Activated naive CD4-positive, alpha-beta T cell treated with anti-CD3 and anti-CD28 coated beads, Interleukin-2, amount 50 U/mL, for 24 hours (primary cell): ENCODE measurements around the gene FPGS.
"Not testable (repeated sequence)": the region's sequence is repeated elsewhere in the genome, so short reads cannot be mapped to it uniquely, and the experiment has no call there.

Experiments
- H3K27ac Mint-ChIP-seq: one replicate; pipeline ENCODE4 v1.8.0; 2021; ENCODE audit warnings: mild to moderate bottlenecking, mixed read lengths
- H3K27me3 Mint-ChIP-seq: one replicate; pipeline ENCODE4 v1.8.0; 2021; ENCODE audit warnings: mixed read lengths
- H3K36me3 Mint-ChIP-seq: one replicate; pipeline ENCODE4 v1.8.0; 2021; ENCODE audit warnings: mixed read lengths
- H3K4me1 Mint-ChIP-seq: one replicate; pipeline ENCODE4 v1.8.0; 2021; ENCODE audit warnings: mixed read lengths
- H3K4me3 Mint-ChIP-seq: one replicate; pipeline ENCODE4 v1.8.0; 2021; ENCODE audit warnings: mild to moderate bottlenecking, mixed read lengths
- H3K9me3 Mint-ChIP-seq: one replicate; pipeline ENCODE4 v1.8.0; 2021; ENCODE audit warnings: mixed read lengths

Gene FPGS, protein sequence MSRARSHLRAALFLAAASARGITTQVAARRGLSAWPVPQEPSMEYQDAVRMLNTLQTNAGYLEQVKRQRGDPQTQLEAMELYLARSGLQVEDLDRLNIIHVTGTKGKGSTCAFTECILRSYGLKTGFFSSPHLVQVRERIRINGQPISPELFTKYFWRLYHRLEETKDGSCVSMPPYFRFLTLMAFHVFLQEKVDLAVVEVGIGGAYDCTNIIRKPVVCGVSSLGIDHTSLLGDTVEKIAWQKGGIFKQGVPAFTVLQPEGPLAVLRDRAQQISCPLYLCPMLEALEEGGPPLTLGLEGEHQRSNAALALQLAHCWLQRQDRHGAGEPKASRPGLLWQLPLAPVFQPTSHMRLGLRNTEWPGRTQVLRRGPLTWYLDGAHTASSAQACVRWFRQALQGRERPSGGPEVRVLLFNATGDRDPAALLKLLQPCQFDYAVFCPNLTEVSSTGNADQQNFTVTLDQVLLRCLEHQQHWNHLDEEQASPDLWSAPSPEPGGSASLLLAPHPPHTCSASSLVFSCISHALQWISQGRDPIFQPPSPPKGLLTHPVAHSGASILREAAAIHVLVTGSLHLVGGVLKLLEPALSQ

DNA sequence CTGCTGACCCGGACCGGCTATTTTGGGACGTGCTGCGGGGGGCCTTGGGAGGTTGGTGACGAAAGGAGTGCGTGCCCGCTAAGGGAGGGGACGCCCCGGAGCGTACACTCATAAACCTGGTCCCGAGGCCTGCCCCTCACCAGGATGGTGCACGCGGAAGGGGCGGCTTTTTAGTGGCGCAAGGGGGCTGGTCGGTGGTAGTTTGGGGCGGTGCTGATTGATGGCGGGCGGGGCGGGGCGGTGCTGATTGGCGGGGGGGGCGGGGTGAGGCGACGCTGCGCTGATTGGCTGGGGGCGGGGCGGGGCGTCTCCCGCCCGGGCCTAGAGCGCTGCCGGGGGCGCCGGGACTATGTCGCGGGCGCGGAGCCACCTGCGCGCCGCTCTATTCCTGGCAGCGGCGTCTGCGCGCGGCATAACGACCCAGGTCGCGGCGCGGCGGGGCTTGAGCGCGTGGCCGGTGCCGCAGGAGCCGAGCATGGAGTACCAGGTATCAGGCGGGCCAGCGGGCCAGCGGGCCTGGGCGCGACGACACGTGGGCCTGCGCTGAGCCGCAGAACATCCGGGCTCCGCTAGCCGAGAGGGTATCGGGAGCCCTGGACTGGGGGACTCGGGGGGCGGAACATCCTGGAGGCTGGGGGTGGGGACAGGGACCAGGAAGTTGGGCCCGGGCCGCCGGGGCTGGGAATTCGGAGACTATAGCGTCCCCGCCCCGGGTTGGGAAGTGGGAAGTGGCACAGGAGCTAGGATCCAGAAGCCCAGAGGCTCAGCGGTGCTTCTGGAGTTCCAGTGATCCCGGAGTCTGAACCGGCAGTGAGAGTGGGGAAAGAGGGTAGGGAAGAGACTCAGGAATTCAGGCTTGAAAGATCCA is at the start of gene FPGS:
Gene FPGS (plus strand): TSS at position 307 of the 868 bp plus-strand sequence. CDS start 43 bp downstream, at position 350.
- Mint-ChIP-seq H3K4me3 (peak within 1 kb of the TSS; percentile 94), H3K4me1 (peaks cover 21% of the 10 kb centered on the region), H3K27ac (peak within 1 kb of the TSS; percentile 95), H3K9me3 (no peaks in the 10 kb centered on the region), H3K36me3 (peaks cover 6% of the 10 kb centered on the region), H3K27me3 (no peaks in the 10 kb centered on the region)

DNA sequence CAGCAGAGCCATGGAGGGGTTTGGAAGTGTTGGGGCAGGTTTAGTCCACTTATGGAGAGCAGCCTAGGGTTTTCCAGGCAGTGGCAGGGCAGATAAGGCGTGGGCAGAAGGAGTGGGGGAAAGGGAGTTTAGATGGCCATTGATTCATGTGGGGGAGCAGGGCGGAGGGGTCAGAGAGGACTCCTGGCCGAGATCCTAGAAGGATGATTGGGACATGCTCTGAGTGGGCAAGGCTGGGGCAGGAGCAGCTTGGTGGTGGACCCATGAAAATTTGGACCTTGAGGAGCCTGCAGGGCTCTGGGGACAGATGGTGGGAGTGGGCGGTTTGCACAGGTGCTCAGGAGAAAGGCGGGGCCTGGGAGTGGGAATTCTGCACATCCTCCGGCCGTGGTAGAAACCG is 49.5 kb upstream of the FPGS start:
- Mint-ChIP-seq H3K4me3 (no peak overlapping the region), H3K27me3 (no peaks in the 10 kb centered on the region), H3K27ac (no peak overlapping the region), H3K4me1 (peaks cover 13% of the 10 kb centered on the region), H3K36me3 (no peaks in the 10 kb centered on the region), H3K9me3 (no peaks in the 10 kb centered on the region)

DNA sequence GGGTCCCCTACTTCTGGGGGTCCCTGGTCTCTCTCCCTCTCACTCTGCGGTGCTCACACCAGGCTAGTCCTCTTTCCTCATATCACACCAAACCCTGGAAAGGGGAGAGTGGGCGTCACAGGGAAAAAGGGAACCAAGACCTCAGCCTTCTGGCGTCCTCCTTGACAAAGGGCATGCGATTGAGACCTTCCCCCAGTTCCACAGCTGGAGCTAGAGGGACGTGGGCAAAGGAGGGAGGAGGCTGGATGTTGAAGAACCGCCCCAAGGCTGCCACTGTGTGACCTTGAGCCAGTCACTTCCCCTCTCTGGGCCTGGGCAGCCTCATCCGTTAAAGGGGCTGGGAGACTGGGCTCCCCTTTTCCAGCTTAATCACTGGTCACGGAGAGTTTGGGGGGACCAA is 49.1 kb upstream of the FPGS start:
- Mint-ChIP-seq H3K36me3 (peaks cover under 1% of the 10 kb centered on the region), H3K4me3 (no peak overlapping the region), H3K27me3 (no peaks in the 10 kb centered on the region), H3K4me1 (peaks cover 16% of the 10 kb centered on the region), H3K27ac (no peak overlapping the region), H3K9me3 (no peaks in the 10 kb centered on the region)

DNA sequence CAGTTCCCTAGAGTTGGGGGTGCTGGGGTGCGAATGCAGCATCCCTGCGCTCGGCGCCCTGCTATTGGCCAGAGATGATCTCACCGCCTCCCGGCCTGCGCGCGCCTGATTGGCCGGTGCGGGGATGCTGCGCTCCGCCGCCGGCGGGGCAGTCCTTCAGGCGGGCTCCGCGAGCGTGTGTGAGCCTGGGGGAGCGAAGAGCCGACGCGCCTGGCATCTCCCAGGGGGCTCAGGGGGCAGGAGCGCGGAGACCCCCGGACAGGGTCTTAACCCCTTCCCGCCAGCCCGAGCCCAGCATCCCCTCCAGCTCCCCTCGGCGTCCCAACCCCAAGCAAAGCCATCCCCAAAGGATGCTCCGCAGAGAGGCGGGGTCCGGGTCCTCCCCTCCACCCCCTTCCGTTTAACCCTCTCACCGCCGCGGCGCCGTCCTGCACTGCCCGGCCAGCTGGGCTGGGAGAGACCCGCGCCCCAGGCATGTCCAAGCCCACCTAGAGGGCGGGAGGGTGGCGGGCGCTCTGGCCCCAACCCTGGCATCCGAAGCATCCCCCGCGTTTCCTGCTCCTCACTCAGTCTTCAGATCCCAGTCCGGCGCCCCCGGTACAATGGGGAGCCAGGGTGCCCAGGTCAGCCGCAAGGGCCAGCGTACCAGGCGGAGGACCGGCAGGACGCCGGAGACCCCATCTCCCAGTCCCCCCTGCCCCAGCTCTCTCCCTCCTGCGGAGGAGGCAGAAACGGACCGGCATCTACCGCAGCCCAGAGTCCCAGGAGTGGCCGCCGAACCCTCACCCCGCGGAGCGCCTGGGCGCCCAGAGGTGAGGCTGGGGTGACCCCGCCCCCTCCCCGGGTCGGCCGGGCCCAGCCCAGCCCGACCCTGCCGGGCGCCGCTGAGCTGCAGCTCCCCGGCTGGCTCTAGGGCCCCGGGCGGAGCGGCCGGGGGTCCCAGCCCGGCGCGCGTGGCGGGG is 48.3 kb upstream of the FPGS start:
- peaks cover 19% of the 10 kb centered on the region for H3K4me1 Mint-ChIP-seq
- no peaks in the 10 kb centered on the region for H3K27me3 Mint-ChIP-seq
- H3K27ac Mint-ChIP-seq, result no peak overlapping the region
- peaks cover 2% of the 10 kb centered on the region for H3K36me3 Mint-ChIP-seq
- no peak overlapping the region for H3K4me3 Mint-ChIP-seq
- no peaks in the 10 kb centered on the region for H3K9me3 Mint-ChIP-seq

DNA sequence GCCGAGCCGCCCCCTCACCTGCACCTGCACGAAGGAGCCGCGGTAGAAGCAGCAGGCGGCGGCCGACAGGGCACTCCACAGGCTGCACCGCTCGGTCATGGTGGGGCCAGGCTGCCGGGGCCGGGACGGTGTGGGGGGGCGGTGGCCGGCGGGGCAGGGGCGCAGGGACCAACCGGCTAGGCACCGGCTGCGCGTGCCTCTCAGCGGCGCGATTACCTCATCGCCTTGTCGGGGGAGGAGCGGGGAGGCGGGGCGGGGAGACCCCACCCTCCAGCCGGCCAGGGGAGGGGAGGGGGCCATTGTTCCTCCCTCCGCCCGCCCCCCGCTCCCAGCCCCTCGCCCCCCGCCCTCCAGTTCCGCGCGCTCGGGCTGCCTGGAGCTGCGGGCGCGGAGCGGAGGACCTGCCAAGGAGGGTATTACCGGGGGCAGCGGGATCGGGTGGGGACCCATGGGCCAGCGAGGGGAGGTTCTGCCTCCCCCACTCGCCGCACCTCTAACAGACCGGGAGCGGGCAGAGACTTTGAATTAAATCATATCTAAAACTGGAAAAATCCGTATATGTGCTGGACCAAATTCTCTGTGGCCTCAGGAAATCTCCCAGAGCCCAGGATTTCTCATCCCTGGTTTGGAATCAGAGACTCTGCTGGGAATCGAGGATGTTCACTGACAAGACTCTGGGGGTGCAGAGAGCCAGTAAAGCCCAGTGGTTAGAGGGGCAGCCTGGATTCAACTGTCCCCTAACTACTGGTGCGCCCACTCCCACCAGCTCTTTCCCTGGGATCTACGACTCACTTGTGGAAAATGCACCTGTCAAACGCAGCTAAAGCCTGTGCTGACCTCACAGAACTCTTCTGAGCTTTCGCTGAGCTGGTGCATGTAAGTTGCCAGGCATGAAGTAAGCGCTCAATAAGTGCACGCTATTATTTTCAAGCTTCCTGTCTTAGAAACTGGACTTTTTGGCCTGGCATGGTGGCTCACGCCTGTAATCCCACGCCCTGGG is 47.3 kb upstream of the FPGS start:
- Mint-ChIP-seq H3K9me3 (no peaks in the 10 kb centered on the region), H3K27me3 (no peaks in the 10 kb centered on the region), H3K4me1 (peaks cover 19% of the 10 kb centered on the region)

DNA sequence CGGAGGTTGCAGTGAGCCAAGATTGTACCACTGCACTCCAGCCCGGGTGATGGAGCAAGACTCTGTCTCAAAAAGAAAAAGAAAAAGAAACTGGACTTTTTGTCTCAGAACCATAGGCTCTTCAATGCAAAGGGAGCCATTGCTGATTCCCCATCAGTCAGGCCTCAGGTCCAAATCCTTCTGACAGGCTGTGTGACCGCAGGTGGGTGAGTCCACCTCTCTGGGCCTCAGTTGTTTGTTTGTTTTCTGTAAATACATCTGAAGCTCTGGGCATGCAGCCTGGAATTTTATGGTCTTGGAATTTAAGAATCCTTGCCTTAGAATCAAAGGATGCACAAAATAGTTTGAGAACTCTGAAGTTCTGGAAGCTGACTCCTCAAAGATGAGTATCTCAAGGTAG is 46.4 kb upstream of the FPGS start:
- peaks cover 19% of the 10 kb centered on the region for H3K4me1 Mint-ChIP-seq
- no peaks in the 10 kb centered on the region for H3K9me3 Mint-ChIP-seq
- H3K36me3 Mint-ChIP-seq, result peaks cover 2% of the 10 kb centered on the region
- no peak overlapping the region for H3K4me3 Mint-ChIP-seq
- no peak overlapping the region for H3K27ac Mint-ChIP-seq
- H3K27me3 Mint-ChIP-seq, result no peaks in the 10 kb centered on the region

More for the DNA sequence above, 47.3 kb upstream of the FPGS start:
- Mint-ChIP-seq H3K27ac (no peak overlapping the region), H3K36me3 (peaks cover 2% of the 10 kb centered on the region), H3K4me3 (no peak overlapping the region)

DNA sequence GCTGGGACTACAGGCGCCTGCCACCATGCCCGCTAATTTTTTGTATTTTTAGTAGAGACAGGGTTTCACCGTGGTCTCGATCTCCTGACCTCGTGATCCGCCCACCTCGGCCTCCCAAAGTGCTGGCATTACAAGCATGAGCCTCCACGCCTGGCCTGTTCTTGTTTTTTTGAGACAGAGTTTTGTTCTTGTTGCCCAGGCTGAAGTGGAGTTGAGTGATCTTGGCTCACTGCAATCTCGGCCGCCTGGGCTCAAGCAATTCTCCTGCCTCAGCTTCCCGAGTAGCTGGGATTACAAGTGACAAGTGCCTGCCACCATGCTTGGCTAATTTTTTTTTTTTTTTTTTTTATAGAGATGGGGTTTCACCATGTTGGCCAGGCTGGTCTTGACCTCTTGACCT is 45.9 kb upstream of the FPGS start:
- H3K27me3 Mint-ChIP-seq, H3K4me3 Mint-ChIP-seq, H3K36me3 Mint-ChIP-seq, H3K9me3 Mint-ChIP-seq, H3K27ac Mint-ChIP-seq: not testable (repeated sequence)
- peaks cover 14% of the 10 kb centered on the region for H3K4me1 Mint-ChIP-seq

DNA sequence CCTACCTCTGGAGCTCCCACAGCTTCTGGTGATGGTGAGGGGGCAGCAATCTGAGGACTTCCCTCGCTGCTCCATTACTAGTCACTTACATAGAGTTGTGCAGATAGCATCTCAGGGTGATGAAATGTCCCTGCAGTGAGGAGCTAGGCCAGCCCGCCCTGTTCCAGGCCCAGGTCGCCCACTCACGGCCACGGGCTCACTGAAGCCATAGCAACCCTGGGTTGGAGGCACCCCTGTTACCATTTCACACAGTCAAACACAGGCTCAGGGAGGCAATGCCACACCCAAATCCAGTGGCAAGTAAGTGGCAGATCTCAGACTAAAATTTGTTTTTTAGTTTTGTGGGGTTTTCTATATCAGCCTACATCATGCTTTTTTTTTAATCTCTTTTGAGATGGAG is 43.8 kb upstream of the FPGS start:
- H3K4me1 Mint-ChIP-seq, result peaks cover 22% of the 10 kb centered on the region
- peaks cover 2% of the 10 kb centered on the region for H3K36me3 Mint-ChIP-seq
- no peaks in the 10 kb centered on the region for H3K27me3 Mint-ChIP-seq
- no peaks in the 10 kb centered on the region for H3K9me3 Mint-ChIP-seq
- H3K4me3 Mint-ChIP-seq, result no peak overlapping the region
- peak overlapping the region; percentile 86 for H3K27ac Mint-ChIP-seq

DNA sequence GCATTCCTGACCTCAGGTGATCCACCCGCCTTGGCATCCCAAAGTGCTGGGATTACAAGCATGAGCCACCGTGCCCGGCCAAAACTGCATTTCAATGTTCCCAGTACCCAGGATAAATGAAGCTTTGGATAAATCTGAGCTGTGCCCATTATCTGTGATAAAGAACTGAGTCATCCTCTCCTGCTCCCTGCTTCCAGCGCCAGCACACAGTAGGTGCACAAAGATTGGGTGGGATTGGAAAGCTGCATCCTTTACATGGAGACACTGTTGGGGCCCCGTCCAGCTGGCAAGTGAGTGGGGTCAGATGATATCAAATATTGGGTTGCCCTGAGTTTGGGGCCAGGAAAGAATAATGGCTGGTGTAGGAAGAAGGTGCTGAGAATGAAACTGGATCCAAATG is 41.6 kb upstream of the FPGS start:
- H3K4me1 Mint-ChIP-seq, result peaks cover 43% of the 10 kb centered on the region

DNA sequence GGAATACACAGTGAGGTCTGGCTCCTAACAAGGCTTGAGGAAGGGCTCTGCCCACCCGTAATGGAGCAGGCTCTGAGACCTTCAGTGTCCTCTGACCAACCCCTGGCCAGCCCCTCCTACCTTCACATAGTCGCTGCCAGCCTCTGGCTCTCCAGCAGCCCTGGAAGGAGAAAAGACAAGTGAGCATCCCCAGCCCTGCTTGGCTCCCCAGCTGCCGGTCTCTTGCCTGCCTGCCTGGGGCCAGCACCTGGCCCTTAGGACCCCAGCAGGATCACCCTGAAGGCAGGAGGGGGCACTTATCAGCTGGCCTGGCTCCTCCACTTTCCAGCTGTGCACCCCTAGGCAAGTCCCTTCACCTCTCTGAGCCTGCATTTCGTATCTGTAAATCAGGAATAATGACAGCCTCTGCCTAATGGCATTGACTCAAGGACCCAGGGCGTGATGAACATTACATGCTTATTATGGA is 41.2 kb upstream of the FPGS start:
- Mint-ChIP-seq H3K36me3 (peaks cover 3% of the 10 kb centered on the region), H3K27ac (no peak overlapping the region), H3K9me3 (no peaks in the 10 kb centered on the region), H3K4me1 (peaks cover 47% of the 10 kb centered on the region), H3K27me3 (no peaks in the 10 kb centered on the region), H3K4me3 (no peak overlapping the region)

More for the DNA sequence above, 41.6 kb upstream of the FPGS start:
- Mint-ChIP-seq H3K4me3 (no peak overlapping the region), H3K27me3 (no peaks in the 10 kb centered on the region), H3K27ac (no peak overlapping the region), H3K9me3 (no peaks in the 10 kb centered on the region), H3K36me3 (peaks cover 2% of the 10 kb centered on the region)

DNA sequence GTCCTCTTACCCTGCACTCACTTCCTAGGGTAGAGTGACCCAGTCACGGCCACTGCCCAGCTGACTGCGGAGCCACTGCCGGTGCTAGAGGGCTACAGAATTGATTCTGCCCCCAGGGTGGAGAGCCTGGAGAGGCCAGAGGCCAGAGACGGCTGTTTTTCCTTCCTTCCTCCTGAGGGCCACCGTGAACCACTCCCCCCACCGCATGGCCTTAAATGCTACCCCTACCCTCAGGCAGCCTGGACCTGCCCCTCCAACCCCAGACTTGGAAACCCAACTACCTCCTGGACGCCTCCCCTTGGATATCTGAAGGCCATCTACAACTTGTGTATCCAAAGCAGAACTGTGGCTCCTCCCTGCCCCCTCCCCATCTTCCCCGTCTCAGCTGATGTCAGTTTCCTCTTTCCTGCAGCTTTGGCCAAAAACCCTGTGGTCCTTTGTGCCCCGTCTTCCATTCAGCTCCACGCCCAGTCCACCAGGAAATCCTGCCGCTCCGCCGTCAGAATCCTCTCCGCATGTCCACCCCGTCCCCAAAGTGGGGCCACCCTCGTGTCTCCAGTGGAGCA is 40.5 kb upstream of the FPGS start:
- no peaks in the 10 kb centered on the region for H3K27me3 Mint-ChIP-seq
- H3K9me3 Mint-ChIP-seq, result no peaks in the 10 kb centered on the region
- H3K4me3 Mint-ChIP-seq, result no peak overlapping the region
- peaks cover 54% of the 10 kb centered on the region for H3K4me1 Mint-ChIP-seq
- H3K36me3 Mint-ChIP-seq, result peaks cover 3% of the 10 kb centered on the region
- H3K27ac Mint-ChIP-seq, result peak overlapping the region; percentile 80

DNA sequence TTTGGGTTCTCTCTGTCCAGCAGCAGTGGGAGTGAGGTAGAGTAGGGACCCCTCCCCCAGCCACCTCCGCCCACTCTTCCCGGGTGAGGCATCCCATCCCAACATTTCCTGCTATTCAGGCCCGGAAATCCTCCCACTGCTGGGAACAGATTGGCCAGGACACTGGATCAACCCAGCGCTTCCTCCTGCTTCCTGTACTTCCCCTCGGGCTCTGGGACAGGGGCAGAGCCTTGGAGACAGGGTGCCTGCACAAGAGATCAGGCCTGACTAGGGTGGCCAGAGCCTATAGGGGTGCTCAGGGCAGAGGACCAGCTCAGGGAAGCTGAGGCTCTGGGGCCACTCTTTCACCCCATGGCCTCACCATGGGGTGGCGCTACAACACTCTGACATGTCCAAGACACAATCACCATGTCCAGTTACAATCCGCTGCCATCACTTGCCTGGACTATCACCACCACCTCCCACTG is 38.7 kb upstream of the FPGS start:
- Mint-ChIP-seq H3K9me3 (no peaks in the 10 kb centered on the region), H3K27me3 (no peaks in the 10 kb centered on the region), H3K27ac (peak overlapping the region; percentile 76), H3K4me1 (peaks cover 64% of the 10 kb centered on the region), H3K4me3 (no peak overlapping the region), H3K36me3 (peaks cover 2% of the 10 kb centered on the region)

DNA sequence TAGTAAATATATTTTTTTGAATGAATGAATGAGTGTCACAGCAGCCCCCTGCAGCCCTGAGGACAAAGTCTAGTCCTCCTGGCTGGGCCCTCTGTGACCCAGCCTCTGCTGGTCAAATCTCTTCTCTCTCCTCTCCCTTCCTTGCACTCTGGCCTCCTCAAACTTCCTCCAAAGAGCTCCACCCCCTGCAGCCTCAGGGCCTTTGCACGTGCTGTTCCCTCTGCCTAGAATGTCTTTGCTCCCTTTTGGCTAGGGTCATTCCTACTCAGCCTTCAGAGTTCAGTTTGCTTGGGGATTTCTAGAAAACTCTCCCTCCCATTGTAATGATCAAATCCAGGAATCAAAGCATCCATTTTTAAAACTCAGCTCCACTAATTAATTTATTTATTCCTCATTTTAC is 37.3 kb upstream of the FPGS start:
- Mint-ChIP-seq H3K4me3 (no peak overlapping the region), H3K9me3 (no peaks in the 10 kb centered on the region), H3K27me3 (no peaks in the 10 kb centered on the region), H3K4me1 (peaks cover 77% of the 10 kb centered on the region), H3K36me3 (peaks cover 4% of the 10 kb centered on the region), H3K27ac (no peak overlapping the region)
